Measurements from ENCODE around the gene SCAP. TPM values are rescaled to one million over a fixed set of nuclear protein-coding genes. Genes with fewer than 3 reads are reported as not detected.
A peak's percentile ranks its signal among the peaks of the same experiment; 100 is the strongest.

SCAP gene
- polyA plus RNA-seq, 1 of the 3 experiments (the other 2 are of a cell fraction), result 28.0 TPM

- TF ChIP-seq USF2 (IDR thresholded peaks at IDR 0.05; ENCODE audit: borderline replicate concordance, low read depth, low read length) (0 out of 2 replicates have a peak, but pooled peaks have one; percentile 33), TCF12 (IDR thresholded peaks at IDR 0.05) (no peak), GABPA (IDR thresholded peaks at IDR 0.05; ENCODE audit: low read depth) (no peak; the same call in 1 of the 2 replicates), YY1 (IDR thresholded peaks at IDR 0.05; ENCODE audit: low read depth) (peak; percentile 83), CHD2 (IDR thresholded peaks at IDR 0.05; ENCODE audit: low read length, partially characterized antibody) (peak; percentile 96), SIN3A (IDR thresholded peaks at IDR 0.05; ENCODE audit: borderline replicate concordance, low read depth, low read length) (peak; percentile 53; the same call in 1 of the 2 replicates), RXRA (IDR thresholded peaks at IDR 0.05; ENCODE audit: borderline replicate concordance, low read depth) (no peak), PBX3 (IDR thresholded peaks at IDR 0.05) (no peak), SMC3 (IDR thresholded peaks at IDR 0.05; ENCODE audit: low read depth, low read length) (peak; percentile 61), RFX5 (IDR thresholded peaks at IDR 0.05; ENCODE audit: low read length) (no peak)
Measured at GRCh38 chr3:47475570-47476329, at the start of gene SCAP (continued).

- ChIA-PET POLR2A (interaction anchor here (0.6 to 1.9 kb wide), 2 partner anchors 10 to 266 kb away, joined by 3 to 8 read pairs; partner anchors contain the start of gene ELP6), CTCF (interaction anchor here (1.1 to 4.2 kb wide), 10 partner anchors 10 to 264 kb away, joined by 3 to 64 read pairs (median 6); no protein-coding TSS in a partner anchor)
- H4K20me1 ChIP-seq (ENCODE audit: insufficient read depth), result no peaks in the 10 kb centered on the region
- no peaks in the 10 kb centered on the region for H3K27me3 ChIP-seq (ENCODE audit: insufficient read depth)
- 67% methylated on average over 4 of the region's 4 CpGs for WGBS (ENCODE audit: low lambda C conversion rate)
- H3K9ac ChIP-seq, result no peak overlapping the region
- DNase-seq, result no peak
- no peaks in the 10 kb centered on the region for H3F3A ChIP-seq (replicated peaks; ENCODE audit: insufficient read depth)
- no peak overlapping the region for H3K4me2 ChIP-seq
- no peaks in the 10 kb centered on the region for H3K9me3 ChIP-seq
- H3K27ac ChIP-seq (ENCODE audit: low read depth in 2 of 2, low read length in 1 of 2), result no peak overlapping the region
- H3K9me2 ChIP-seq, result no peaks in the 10 kb centered on the region
- no peak overlapping the region for H3K4me3 ChIP-seq (ENCODE audit: low read depth in 2 of 2, low read length in 1 of 2)
- no peaks in the 10 kb centered on the region for H3K36me3 ChIP-seq (replicated peaks in 1 of 2; ENCODE audit: control insufficient read depth in 1 of 2, insufficient read depth in 2 of 2, low read length in 1 of 2)
- no peak overlapping the region for H2AFZ ChIP-seq (ENCODE audit: low read depth)
- peaks cover 0 to 4% of the 10 kb centered on the region in 2 experiments; a peak in 1 of 4 replicates for H3K4me1 ChIP-seq (ENCODE audit: control insufficient read depth in 1 of 2, insufficient read depth in 2 of 2, low read depth in 1 of 2, low read length in 1 of 2)
- H3K79me2 ChIP-seq (ENCODE audit: insufficient read depth), result no peaks in the 10 kb centered on the region
- TF ChIP-seq MEF2A (IDR thresholded peaks at IDR 0.05; ENCODE audit: borderline replicate concordance, low read depth) (no peak), USF1 (IDR thresholded peaks at IDR 0.05; ENCODE audit: borderline replicate concordance, low read depth) (no peak), TEAD4 (IDR thresholded peaks at IDR 0.05; ENCODE audit: borderline replicate concordance, insufficient read depth) (no peak), NFIC (IDR thresholded peaks at IDR 0.05; ENCODE audit: borderline replicate concordance) (no peak), CTCF (IDR thresholded peaks at IDR 0.05) (no peak), SMC3 (IDR thresholded peaks at IDR 0.05; ENCODE audit: low read depth, low read length) (no peak), MXI1 (IDR thresholded peaks at IDR 0.05; ENCODE audit: low read depth, low read length) (no peak), ZBTB33 (IDR thresholded peaks at IDR 0.05; ENCODE audit: borderline replicate concordance, low read depth) (no peak), FOSL2 (IDR thresholded peaks at IDR 0.05; ENCODE audit: borderline replicate concordance, low read depth) (no peak), IRF3 (IDR thresholded peaks at IDR 0.05; ENCODE audit: low read depth, low read length) (no peak)
Measured at GRCh38 chr3:47523310-47524073, 47.8 kb upstream of the SCAP start.

All from SK-N-SH (cell line).